T47D (cell line): ENCODE results near the gene HS3ST2.
"Not testable (repeated sequence)": the region's sequence is repeated elsewhere in the genome, so short reads cannot be mapped to it uniquely, and the experiment has no call there.

Source experiments
- DNase-seq, 2 experiments: peaks; one replicate each; pipeline versions ENCODE4 v3.0.0 to v3.0.0-alpha.2; 2011 to 2012; ENCODE audit warnings: low read depth in 1 of 2, low spot score in 1 of 2
- JUND ChIP-seq: IDR thresholded peaks from 2 replicates; pipeline ENCODE4 v1.6.1; 2012; ENCODE audit warnings: low read depth
- in situ Hi-C: cut with HindIII; loops from 2 replicates; pipeline ENCODE4 v1.10.0; 2016; ENCODE audit warnings: low sequenced_read_pairs, low pct_unique_long_range_greater_than_20kb

HS3ST2 gene

GRCh38 chr16:22838681-22839080 lies 24.7 kb downstream of the HS3ST2 start:
- in situ Hi-C loops, result no loop called here
- no peak for DNase-seq
- no peak for TF ChIP-seq JUND

- DNase-seq, in situ Hi-C loops: not testable (repeated sequence)
Measured at GRCh38 chr16:22842031-22842430, 28.1 kb downstream of the HS3ST2 start.

DNA sequence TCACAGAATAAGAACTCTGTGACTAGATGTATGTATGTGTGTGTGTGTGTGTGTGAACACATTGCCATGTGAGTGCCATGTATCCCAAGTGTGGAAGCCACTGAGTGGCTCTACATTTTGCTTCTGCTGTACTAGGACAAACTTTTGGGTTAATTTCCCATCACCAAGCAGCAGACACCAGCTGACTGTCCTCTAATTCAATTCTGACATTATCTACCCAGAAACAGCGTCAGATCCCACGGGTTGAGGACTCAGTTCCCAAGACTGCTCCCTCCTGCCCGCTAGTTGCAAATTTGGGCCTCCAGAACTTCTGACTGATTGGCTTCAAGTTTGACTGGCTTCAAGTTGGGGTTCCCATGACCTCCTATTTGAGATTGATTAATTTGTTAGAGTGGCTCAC lies 29.2 kb downstream of the HS3ST2 start:
- in situ Hi-C loops, result no loop called here
- TF ChIP-seq JUND, result no peak
- DNase-seq, result no peak

DNA sequence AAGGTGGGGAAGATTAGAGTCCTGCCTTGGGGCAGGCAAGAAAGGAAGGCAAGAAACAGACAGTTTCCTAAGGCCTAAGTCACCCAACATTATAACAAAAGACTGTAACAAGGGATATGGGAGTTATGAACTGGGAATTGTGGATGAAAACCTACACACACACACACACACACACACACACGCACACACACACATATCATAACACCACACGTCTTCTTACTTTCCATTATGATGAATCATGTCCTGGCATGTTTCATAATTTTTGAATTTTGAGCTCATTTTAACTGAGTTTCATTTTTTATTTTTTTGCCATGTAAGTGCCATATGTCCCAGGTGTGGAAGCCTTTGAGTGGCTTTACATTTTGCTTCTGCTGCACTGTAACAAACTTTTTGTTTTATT lies 29.9 kb downstream of the HS3ST2 start:
- TF ChIP-seq JUND, result no peak
- in situ Hi-C loops, result no loop called here
- DNase-seq, result no peak

DNA sequence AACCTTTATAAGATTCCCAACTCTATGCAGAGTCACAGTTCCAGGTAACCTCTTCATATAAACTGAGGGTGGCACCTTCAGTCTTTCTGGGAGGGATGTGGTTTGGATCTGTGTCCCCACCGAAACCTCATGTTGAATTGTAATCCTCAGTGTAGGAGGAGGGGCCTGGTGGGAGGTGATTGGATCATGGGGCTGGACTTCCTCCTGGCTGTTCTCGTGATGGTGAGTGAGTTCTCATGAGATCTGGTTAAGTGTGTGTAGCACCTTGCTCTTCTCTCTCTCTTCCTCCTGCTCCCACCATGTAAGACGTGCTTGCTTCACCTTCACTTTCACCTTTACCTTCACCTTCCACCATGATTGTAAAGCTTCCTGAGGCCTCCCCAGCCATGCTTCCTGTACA lies 30.5 kb downstream of the HS3ST2 start:
- in situ Hi-C loops, result no loop called here
- DNase-seq, result no peak
- no peak for TF ChIP-seq JUND

GRCh38 chr16:22847100-22847499 lies 33.1 kb downstream of the HS3ST2 start:
- no peak for DNase-seq
- no peak for TF ChIP-seq JUND
- in situ Hi-C loops, result no loop called here

GRCh38 chr16:22847690-22848089 lies 33.7 kb downstream of the HS3ST2 start:
- in situ Hi-C loops, result no loop called here
- no peak for DNase-seq
- TF ChIP-seq JUND, result no peak

DNA sequence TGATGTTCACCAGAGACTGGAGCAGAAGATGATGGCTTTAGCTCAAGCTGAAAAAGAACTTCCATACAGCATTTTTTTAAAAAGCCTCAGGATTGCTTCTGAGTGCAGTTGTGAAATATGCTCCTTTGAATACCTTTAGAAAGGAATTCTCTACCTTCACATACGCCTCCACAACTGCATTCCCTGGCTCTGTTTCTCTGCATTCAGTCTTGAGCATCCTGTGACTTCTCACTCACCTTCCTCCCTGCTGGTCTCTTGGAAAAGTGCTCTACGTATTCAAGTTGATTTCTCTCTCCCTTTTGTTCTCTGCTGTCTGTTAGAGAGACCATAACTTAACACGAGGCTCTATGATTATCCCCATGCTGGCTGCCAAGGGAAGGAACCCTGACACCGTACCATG lies 34.5 kb downstream of the HS3ST2 start:
- no peak for TF ChIP-seq JUND
- in situ Hi-C loops, result no loop called here
- DNase-seq, result no peak

DNA sequence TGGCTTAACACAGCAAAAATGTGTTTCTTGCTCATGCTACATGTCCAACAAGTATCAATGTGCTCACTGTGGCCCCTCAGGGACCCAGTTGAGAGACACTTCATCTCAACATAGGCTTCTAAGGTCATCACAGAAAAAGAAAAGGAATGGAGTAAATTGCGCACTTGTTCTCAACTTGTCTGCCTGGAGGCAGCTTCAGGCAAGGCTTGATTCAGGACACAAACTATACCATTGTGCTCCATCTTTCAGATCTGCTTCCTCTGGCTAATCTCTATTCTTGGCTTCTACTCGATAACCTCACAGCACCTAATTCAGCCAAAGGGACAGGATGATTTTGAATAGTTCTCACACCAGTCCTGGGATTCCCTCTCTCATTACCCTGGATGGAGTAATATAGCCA lies 35.6 kb downstream of the HS3ST2 start:
- no peak for TF ChIP-seq JUND
- DNase-seq, result no peak
- in situ Hi-C loops, result no loop called here

- no peak for TF ChIP-seq JUND
- in situ Hi-C loops, result no loop called here
- no peak for DNase-seq
Measured at GRCh38 chr16:22855231-22855630, 41.3 kb downstream of the HS3ST2 start.

DNA sequence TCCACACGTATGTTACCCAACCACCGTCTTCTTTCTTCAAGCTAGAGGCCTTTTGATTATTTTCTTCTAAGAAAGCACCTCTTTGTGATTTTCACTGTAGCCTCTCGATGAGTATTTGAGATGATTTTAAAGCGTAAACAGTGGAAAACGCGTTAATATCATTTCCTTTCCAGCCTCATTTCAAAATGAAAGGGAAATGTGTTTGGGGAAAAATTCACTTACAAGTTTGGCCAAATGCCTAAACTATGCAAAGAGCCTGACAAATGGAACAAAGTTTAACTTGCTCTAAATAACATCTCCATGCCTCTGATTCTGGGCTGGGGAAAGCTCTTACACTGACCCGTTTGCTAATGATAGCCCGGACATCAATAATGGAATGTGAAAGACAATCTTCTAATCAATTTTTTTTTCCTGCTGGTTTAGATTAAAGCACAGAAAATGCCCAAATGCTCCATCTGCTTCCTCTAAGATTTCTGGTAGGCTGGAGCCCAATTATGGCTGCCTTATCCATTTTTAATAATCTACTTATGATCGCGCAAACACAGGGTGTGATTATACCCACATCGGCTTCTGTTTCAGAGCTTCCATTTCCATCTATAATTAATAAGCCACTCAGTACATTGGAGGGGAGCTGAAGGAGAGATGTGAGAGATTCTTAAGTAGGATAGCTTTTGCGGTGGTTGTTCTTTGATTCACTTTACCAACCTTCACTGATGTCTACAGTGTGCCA lies 43.5 kb downstream of the HS3ST2 start:
- in situ Hi-C loops, result no loop called here
- no peak for DNase-seq
- no peak for TF ChIP-seq JUND

DNA sequence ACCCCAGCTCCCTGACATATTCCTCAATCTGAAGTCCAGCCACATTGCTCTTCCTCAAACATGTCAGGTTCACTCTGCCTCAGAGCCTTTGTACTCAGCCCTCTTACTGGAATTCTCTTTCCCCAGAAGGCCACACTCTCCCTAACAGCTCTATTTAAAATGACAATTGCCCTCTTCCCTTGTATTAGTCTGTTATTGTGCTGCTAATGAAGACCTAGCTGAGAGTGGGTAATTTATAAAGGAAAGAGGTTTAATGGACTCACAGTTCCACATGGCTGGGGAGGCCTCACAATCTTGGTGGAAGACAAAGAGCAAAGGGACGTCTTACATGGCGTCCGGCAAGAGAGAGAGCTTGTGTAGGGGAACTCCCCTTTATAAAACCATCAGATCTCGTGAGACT lies 46.0 kb downstream of the HS3ST2 start:
- no peak for TF ChIP-seq JUND
- in situ Hi-C loops, result no loop called here
- no peak for DNase-seq

GRCh38 chr16:22861580-22861979 lies 47.6 kb downstream of the HS3ST2 start:
- in situ Hi-C loops, result no loop called here
- no peak for TF ChIP-seq JUND
- no peak for DNase-seq

- in situ Hi-C loops, result no loop called here
- DNase-seq, result no peak
- no peak for TF ChIP-seq JUND
Measured at GRCh38 chr16:22862046-22862445, 48.1 kb downstream of the HS3ST2 start.
